ENCODE data around the gene XIRP2.

- no peak for TF ChIP-seq POLR2AphosphoS5 (IDR thresholded peaks at IDR 0.05)
- TF ChIP-seq CTCF (IDR thresholded peaks at IDR 0.05), result no peak
- no peak for TF ChIP-seq POLR2A (IDR thresholded peaks at IDR 0.05)
Measured at GRCh38 chr2:167069855-167070254, 181.6 kb downstream of the XIRP2 start.

Measured in prostate gland (tissue), 2 donors.